Bronchial epithelial cell (primary cell): ENCODE results near the gene NUBPL. TPM values are rescaled to one million over a fixed set of nuclear protein-coding genes. Genes with fewer than 3 reads are reported as not detected.
"Not testable (repeated sequence)": the region's sequence is repeated elsewhere in the genome, so short reads cannot be mapped to it uniquely, and the experiment has no call there.

Experiments
- DNase-seq: peaks from one replicate; pipeline ENCODE4 v3.0.0-alpha.2; 2010; ENCODE audit warnings: low read depth
- FAIRE-seq: peaks from 2 replicates; lab custom pipeline; 2011; peaks lifted over from hg19 to GRCh38; lab: Jason Lieb, UNC
- H3K27me3 ChIP-seq: 2 replicates; pipeline ENCODE4 v1.5.1; 2011; ENCODE audit warnings: low read length; ENCODE audit not compliant: control insufficient read depth, insufficient read depth
- H3K36me3 ChIP-seq: 2 replicates; pipeline ENCODE4 v1.5.1; 2011; ENCODE audit warnings: low read length; ENCODE audit not compliant: control insufficient read depth, insufficient read depth
- H3K4me3 ChIP-seq: 2 replicates; pipeline ENCODE4 v1.5.1; 2011; ENCODE audit warnings: mild to moderate bottlenecking, low read depth, low read length, control low read depth
- CTCF ChIP-seq: IDR thresholded peaks from 2 replicates; pipeline ENCODE4 v1.5.1; 2011; ENCODE audit warnings: mild to moderate bottlenecking, moderate library complexity, low read length, control low read depth, inconsistent platforms; ENCODE audit not compliant: insufficient read depth, severe bottlenecking
- total RNA-seq: library from RNA; depleted of rRNA; stranded (reverse); fragments of >200 nt; gene quantifications from 2 replicates; pipeline ENCODE4 v1.2.1, GENCODE V29; 2014

The NUBPL gene
- total RNA-seq, 1 donor from 2014 or later: 12.4 TPM

DNA sequence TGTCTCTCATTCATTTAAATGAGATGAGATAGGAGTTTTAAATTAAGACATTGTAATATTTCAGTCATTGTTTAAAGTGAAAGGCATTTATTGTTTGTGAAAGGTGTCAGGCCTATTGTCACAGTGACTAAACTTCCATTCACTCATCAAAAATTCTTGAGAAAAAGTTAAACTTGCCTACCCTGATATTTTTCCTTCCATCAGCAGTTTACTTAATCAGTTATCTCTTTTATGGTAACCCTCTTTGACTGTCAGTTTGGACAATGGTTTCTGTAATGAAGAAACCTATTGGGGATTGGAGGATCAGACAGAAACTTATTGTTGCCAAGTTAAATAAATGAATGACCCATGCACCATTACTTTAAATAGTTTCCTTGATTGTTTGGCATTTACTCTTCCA lies 241.6 kb downstream of the NUBPL start:
- Histone ChIP-seq H3K36me3 (no peaks in the 10 kb centered on the region), H3K4me3 (no peak overlapping the region), H3K27me3 (no peaks in the 10 kb centered on the region)
- FAIRE-seq (no peak), DNase-seq (no peak)
- no peak for TF ChIP-seq CTCF

DNA sequence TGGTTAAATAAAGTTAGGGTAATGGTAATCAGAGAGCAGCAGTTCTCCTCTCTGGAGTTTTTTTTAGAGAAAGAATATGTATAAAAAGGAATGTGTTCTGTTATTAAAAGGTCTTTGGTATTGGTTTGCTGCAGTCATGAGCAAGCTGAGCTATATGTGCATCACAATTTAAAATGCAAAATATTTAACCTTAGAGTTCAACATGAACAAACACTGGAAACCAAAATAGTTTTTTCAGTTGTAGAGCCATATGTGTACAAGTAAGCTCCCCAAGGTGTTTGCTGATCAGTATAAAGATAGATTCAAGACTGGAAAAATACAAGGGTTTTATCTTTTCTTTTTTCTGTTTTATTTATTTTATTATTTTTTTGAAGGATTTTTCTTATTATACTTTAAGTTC lies 245.0 kb downstream of the NUBPL start:
- no peak for TF ChIP-seq CTCF
- Histone ChIP-seq H3K36me3 (no peaks in the 10 kb centered on the region), H3K27me3 (no peaks in the 10 kb centered on the region), H3K4me3 (no peak overlapping the region)
- FAIRE-seq: no peak
- no peak for DNase-seq

DNA sequence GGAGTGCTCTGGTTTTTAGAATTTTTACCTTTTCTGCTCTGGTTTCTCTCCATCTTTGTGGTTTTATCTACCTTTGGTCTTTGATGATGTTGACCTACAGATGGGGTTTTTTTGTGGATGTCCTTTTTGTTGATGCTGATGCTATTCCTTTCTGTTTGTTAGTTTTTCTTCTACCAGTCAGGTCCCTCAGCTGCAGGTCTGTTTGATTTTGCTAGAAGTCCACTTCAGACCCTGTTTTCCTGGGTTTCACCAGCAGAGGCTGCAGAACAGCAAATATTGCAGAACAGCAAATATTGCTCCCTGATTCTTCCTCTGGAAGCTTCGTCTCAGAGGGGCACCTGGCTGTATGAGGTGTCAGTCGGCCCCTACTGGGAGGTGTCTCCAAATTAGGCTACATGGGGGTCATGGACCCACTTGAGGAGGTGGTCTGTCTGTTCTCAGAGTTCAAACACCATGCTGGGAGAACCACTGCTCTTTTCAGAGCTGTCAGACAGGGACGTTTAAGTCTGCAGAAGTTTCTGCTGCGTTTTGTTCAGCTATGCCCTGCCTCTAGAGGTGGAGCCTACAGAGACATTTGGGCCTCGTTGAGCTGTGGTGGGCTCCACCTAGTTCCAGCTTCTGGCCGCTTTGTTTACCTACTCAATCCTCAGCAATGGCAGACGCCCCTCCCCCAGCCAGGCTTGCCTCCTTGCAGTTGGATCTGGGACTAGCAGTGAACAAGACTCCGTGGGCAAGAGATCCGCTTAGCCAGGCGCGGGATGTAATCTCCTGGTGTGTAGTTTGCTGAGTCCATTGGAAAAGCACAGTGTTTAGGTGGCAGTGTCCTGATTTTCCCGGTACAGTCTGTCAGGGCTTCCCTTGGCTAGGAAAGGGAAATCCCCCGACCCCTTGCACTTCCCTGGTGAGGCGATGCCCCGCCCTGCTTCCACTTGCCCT lies 250.8 kb downstream of the NUBPL start:
- FAIRE-seq, H3K27me3 ChIP-seq, H3K36me3 ChIP-seq, H3K4me3 ChIP-seq, DNase-seq: not testable (repeated sequence)

GRCh38 chr14:31813724-31814490 lies 252.7 kb downstream of the NUBPL start:
- not testable (repeated sequence) for FAIRE-seq, H3K4me3 ChIP-seq, DNase-seq, H3K27me3 ChIP-seq, H3K36me3 ChIP-seq

- no peak for TF ChIP-seq CTCF
- Histone ChIP-seq H3K36me3 (no peaks in the 10 kb centered on the region), H3K4me3 (no peak overlapping the region), H3K27me3 (no peaks in the 10 kb centered on the region)
- DNase-seq: no peak
- FAIRE-seq: no peak
Observed at GRCh38 chr14:31819281-31819680, 258.1 kb downstream of the NUBPL start.

DNA sequence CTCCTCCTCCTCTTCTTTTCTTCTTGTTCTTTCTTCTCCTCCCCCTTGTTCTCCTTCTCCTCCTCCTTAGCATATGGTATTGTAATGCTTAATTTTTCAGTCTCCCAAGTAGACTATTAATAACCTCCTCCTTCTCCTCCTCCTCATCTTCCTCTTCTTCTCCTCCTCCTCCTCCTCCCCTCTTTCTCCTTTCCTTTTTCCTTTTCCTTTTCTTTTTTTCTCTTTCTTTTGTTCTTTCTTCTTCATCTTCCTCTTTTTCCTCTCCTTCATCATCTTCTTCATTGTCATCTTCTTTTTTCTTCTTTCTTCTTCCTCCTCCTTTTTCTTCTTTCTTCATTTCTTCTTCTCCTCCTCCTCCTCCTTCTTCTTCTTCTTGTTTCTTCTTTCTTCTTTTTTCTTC lies 264.3 kb downstream of the NUBPL start:
- no peak for TF ChIP-seq CTCF
- DNase-seq: no peak
- H3K4me3 ChIP-seq: no peak overlapping the region
- no peaks in the 10 kb centered on the region for H3K27me3 ChIP-seq
- H3K36me3 ChIP-seq: no peaks in the 10 kb centered on the region
- no peak for FAIRE-seq
